CD4-positive, alpha-beta T cell treated with Interleukin-17A for 4 hours (primary cell): Measurements from ENCODE around the gene IRF2BPL.

Source experiments
- DNase-seq: peaks from one replicate; pipeline ENCODE4 v3.0.0-alpha.2; 2020; ENCODE audit warnings: mixed read lengths

IRF2BPL gene

DNA sequence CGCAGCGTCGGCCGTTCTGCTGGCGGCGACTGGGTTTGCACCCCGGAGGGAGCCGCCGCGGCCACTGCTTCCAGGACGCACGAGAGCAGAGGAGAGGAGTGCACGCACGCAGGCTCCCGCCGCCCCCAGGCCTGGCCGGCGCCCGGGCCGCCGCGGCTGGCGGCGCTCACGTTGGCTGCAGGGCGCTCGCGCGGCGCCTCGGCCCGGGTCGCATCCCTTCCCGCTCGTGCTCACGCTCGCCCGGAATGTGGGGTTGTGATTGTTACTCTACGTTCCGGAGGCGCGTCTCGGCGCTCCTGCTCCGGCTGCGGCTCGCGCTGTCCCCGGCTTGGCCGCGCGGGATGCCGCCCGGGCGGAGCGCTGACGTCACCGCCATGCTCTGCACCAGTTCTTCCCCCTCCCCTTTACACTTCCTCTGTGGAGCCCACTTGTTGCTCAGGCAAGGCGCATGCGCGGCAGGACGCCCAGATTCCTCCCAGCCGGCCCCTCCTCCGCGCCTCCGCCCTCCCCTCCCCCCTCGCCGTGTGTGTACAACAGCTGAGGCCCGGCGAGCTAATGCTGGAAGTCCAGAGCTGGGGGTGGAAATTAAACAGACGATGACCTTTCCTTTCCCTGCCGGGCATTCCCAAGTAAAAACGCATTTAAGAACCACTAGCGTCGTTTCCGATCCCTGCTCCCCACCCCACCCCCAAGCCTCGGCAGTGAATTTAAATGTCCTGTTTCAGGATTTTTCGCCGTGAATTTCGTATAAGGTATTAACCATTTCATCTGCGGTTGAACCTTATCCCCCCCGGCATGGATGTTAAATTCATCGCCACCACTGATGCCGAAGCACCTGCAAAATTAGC lies at the start of gene IRF2BPL:
TSS of gene IRF2BPL (minus strand) at position 325 of the 848 bp plus-strand sequence. CDS start 916 bp downstream, outside the sequence.
- peak; percentile 98 for DNase-seq

GRCh38 chr14:77077040-77077439 lies 48.5 kb upstream of the IRF2BPL start:
- DNase-seq = no peak

GRCh38 chr14:77076113-77076631 lies 47.7 kb upstream of the IRF2BPL start:
- DNase-seq = no peak

DNA sequence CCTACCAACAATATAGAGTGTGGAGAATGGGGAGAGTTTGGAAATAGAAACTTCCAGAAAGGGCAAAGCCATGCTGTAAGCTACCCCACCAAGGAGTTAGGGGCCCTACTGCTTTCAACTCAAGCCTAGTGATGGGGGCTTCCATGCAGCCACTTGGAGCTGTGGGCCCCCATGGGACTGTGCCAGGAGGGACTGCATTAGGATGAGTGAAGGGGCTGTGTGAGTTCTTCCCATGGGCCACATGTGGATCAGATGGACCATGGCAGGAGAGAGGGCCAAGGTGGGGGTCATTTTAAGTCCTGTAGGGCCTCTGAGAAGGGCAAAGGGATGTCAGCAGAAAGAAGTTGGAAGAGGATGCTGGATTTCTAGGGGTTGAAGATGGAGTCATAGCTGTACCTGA lies 46.5 kb upstream of the IRF2BPL start:
- no peak for DNase-seq

- DNase-seq = no peak
Observed at GRCh38 chr14:77071938-77072388, 43.5 kb upstream of the IRF2BPL start.

DNA sequence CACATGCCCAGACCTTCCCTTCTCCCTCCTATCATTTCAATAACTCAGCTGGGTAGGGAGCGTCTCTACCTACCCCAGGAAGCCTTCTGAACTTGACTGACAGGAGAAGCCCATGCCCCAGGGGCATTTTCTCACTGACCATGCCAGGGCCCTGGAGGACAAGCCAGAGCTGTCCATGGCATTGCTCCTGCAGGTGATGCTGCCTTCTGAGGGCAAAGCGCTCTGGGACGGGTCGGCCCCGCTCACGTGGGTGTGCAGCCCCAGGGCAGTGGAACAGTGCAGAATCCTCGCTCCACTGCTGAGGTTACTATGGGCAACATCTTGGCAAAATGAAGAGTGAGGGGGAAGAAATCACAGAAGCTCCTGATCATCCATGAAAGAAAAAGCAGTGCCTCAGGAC lies 41.0 kb upstream of the IRF2BPL start:
- no peak for DNase-seq

GRCh38 chr14:77068517-77069200 lies 40.2 kb upstream of the IRF2BPL start:
- DNase-seq = no peak

DNA sequence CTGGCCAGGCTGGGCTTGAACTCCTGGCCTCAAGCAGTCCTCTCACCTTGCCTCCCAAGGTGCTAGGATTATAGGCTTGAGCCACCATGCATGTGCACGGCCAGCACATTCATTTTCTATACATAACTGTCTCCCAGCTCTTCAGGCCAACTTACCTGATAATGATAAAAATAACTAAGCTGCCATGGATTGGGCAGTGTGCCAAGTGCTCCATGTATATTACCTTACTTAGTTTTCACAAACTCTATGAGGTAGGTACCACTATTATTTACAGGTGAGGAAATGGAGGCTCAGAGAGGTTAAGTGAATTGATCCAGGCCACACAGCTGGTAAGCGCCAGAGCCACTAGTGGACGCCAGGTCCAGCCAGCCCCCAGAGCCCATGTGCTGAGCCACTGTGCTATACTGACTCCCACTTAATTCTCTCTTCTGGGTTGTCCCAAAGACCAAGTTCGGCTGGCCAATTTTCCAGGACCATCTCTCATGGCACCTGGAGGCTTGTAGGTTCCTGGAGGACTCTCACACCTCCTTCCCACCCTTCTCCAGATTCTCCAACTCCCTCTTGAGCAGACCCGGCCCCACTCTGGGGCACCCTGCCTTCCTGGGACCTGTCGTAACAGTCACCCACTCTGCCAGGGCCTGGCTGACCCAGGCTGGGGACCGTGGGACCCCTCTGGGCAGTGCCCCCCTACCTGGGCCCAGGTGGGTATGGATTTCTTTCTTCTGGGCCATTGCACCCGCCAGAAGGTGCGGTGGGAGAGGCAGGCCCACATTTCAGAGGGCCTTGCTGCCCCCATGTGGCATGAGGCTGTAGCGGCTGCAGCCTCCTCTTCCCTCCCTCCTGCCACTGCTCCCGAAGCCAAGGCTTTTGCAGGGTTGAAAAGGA lies 39.4 kb upstream of the IRF2BPL start:
- DNase-seq = peak; percentile 70

DNA sequence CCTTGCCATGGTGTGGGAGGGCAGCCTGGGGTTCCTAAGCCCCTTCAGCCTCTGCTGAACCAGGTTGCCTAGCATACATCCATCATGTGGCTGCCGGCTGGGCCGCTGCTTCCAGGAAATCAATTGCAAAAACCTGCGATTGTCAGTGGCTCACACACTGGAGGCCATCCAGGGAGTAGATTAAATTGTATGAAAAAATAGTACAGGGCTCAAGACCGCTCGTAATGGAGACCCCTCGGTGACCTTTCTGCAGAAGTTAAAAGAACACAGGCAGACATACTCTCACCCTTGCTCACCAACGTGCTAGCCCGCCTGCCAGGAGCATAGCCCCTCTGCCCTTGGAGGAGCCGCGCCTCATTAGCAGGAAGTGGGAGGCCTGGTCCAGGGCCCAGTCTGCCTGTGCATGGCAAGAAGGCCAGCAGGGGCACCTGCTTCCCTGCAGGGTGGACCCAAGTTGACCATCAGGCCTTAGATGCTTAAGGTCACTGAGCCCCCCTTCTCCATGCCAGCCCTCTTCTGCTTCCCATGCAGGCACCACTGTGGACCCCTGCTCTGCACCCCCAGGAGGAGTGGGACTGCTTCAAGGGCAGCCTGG lies 38.2 kb upstream of the IRF2BPL start:
- DNase-seq = no peak

DNA sequence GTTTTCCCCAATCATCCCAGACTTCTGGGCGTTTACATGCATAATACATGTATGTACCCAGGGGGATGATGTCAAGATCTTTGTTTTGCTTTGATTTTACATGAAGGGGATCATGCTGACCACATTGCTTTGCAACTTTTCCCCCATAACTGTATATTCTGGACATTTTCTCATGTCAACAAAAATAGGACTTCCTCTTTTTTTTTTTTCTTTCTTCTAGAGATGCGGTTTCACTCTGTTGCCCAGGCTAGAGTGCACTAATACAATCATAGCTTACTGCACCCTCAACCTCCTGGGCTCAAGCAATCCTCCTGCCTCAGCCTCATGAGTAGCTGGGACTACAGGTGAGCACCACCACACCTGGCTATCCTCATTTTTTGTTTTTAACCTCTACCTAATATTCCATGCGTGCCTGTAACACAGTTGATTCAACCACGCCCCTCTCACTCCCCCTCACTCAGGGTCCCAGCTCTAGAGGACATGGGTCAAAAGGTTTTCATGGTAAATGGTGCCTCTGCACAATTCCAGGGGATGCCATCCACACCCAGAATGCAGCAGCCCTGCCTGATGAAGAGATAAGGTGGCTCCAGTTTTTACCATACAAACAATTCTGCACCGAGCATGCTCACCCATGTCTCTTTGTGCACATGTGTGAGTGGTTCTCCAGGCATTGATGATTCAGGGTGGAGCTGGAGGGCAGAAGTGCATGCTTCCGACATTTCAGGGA lies 37.5 kb upstream of the IRF2BPL start:
- no peak for DNase-seq

DNA sequence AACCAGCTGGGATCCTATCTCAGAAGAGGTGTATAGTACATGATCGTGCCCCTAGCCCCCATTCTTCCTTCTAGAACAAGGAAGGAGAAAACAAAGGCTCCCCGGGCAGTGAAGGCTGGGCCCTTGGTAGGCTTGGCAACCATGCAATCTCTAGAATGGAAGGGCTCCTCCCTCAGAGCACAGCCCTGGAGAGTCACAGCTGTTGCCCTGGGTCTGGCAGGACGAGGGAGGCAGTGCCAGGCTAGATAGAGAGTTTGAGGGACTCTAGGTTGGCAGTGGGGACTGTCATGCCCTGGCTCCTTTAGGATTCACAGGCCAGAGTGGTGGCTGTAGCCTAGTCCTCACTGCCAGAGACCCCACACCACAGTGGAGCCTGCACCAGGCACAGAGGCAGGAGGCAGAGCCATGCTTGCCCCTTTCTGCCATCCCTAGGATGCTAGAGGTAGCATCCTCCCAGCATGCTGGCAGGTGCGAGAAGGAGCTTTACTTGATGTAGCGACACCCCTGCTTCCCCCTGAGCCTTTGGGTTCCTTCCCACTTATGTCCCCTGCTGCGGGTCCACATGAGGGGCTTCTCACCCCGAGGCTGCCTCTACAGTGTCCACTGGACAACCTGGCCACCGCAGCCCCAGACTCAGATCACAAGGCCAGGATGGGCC lies 36.1 kb upstream of the IRF2BPL start:
- DNase-seq = no peak

DNA sequence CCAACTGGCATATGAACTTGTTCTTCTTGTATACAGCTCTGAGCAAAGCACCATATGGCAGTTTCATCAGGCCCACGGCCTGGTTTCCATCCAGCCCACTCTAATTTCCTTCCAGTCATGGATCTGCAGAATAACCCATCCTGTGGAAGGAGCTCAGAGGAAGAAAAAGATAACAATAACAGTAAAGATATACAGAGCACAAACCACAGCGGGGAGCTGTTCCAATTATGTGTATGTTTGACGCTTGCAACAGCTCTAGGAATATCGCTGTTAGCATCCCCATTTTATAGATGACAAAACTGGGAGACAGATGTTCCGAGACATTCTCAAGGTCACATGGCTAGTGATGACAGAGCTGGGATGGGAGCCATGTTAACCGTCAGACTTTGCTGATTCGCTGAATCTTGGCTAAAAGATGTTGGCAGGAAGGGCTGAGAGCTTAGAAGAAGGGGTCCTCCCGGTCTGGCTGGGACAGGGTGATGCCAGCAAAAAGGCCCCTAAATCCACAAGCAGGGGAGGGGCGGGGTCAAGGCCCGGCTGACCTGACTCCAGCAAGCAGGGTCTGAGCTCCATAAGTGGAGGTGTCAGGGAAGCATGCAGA lies 35.2 kb upstream of the IRF2BPL start:
- DNase-seq = no peak

GRCh38 chr14:77062261-77062660 lies 33.8 kb upstream of the IRF2BPL start:
- DNase-seq = no peak

GRCh38 chr14:77061630-77062257 lies 33.2 kb upstream of the IRF2BPL start:
- no peak for DNase-seq

DNA sequence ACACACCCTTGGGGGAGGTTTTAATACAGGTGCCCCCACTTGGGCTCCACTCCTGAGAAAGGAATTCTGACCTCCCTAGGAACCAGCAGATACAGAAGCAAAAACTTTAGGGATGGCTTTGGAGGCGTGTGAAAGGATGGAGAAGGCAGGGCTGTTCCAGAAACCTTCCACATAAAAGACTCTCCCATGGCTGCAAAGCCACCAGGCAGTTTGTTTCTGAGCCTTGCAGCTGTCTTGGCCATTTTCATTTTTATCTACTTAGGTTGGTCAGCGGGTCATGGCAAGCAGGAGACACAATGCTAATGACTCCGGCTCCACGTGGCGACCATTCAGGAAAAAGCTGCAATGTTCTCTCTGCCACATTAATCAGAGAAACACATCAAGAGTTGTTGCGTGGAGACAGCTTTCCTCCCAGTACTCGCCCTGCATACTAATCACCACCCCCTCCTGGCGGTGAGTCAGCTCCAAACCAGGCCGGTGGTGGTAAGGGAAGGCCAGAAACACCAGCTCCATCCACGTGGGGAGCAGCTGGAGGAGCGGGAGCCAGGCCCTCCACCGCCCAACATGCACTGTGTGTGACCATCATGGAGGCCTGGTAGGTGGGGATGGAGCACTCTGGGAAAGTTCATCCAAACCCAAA lies 30.9 kb upstream of the IRF2BPL start:
- peak; percentile 27 for DNase-seq

DNA sequence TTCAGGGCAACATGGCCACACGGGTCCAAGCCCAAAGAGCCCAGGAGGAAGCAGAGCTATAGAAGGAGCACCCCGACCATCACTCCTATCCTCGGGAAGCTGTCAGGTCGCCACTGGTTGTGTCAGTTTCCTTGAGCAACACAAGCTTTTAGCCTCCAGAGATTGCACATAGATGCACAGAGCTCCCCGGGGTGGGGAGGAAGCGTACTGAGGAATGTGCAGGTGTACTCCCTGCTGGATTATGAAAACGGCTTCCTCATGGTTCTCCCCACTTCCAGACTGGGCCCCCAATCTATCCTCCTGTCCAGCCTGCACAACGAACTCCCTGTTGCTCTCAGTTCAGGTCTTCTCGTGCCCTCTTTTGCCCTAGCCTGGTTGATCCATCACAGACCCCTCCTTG lies 30.3 kb upstream of the IRF2BPL start:
- DNase-seq = no peak

- DNase-seq = no peak
Observed at GRCh38 chr14:77058117-77058516, 29.6 kb upstream of the IRF2BPL start.

DNA sequence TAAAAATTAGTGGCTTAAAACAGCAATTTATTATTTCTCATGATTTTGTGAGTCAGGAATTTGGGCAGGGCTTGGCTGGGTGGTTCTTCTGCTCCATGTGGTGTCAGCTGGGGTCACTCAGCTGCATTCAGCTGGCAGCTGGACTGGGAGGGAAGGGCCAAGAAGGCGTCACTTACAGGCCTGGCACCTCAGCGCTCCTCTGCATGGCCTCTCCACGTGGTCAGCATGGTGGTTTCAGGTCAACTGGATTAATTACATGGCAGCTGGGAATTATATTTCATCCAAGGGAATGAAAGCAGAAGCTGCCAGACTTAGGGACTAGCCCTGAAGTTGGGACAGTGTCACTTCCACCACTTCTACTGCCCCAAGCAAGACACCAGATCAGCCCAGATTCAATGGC lies 27.5 kb upstream of the IRF2BPL start:
- no peak for DNase-seq

DNA sequence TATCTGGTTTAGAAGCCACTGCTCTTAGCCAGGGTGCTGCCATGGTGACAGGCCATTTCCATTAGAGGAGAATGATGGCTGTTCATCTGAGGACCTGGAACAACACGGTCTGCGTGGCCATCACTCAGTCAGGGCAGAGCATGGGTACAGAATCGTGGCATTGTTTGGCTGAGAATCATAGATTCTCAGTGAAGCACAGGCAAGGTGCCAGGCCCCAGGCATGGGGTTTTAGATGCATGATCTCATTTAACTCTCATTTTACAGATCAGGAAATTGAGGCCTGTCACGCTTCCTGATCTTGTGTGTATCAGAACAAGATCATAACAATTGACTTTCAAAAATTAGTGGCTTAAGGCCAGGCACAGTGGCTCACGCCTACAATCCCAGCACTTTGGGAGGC lies 26.8 kb upstream of the IRF2BPL start:
- DNase-seq = peak; percentile 55
